NCI-H2107 treated with DMSO at 0.1 percent for 48 hours (cell line): Measurements from ENCODE around the gene SAE1.

ENCODE experiments used
- DNase-seq: peaks from one replicate; lab custom pipeline; 2025; ENCODE audit not compliant: unreplicated experiment; lab: John Stamatoyannopoulos, UW

The SAE1 gene

GRCh38 chr19:47158367-47158791, 27.7 kb downstream of the SAE1 start:
- no peak for DNase-seq

GRCh38 chr19:47158879-47159503, 28.4 kb downstream of the SAE1 start:
- no peak for DNase-seq

DNA sequence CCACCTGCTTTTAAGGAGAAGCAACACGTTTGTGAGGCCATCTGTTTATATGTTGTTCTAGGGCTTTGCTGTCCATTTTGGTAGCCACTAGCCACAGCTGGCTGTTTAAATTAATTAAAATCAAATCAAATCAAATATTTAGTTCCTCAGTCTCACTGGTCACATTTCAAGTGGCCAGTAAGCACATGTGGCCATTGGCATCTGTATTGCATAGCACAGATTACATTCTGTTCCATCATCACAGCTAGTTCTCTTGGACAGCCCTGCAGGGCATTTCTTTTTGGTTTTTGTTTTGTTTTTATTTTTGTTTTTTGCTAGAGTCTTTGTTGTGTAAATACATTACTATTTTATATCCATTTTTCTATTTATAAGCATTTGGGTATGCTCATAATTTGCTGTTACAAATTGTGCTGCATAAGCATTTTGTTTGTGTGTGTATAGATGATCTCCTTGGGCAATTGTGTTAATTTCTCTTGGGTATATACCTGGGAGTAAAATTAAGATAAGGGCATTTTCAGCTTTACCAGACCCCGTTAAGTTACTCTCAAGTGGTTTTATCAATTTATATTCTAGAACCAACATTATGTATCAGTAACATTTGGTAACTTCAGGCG, 31.3 kb downstream of the SAE1 start:
- no peak for DNase-seq

- DNase-seq, result no peak
Observed at GRCh38 chr19:47168065-47168464, 37.4 kb downstream of the SAE1 start.

- no peak for DNase-seq
Observed at GRCh38 chr19:47172666-47173455, 42.2 kb downstream of the SAE1 start.

DNA sequence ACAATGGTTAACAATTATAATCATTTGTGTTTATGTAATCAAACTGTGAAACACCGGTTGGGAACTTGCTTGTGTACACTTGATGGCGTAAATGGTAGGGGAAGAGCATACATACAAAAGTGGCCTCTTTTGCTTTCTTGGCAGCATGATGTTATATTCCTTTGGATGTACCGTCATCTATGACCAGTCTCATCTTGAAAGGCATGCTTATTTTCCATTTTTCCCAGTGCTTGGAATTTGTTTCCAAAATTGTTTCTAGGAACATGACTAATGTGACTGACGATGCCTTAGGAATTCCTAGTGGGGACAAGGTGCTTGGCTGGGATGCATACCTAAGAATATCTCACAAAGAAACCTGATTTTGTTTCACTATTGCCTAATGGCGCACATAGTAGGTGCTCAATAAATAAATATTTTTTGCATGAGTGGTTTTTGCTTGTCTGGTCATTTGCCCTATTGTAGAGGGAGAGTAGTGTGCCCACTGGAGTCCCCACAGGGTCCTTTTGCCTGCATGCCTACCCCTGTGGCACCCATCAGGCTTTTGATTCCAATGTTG, 45.5 kb downstream of the SAE1 start:
- no peak for DNase-seq

DNA sequence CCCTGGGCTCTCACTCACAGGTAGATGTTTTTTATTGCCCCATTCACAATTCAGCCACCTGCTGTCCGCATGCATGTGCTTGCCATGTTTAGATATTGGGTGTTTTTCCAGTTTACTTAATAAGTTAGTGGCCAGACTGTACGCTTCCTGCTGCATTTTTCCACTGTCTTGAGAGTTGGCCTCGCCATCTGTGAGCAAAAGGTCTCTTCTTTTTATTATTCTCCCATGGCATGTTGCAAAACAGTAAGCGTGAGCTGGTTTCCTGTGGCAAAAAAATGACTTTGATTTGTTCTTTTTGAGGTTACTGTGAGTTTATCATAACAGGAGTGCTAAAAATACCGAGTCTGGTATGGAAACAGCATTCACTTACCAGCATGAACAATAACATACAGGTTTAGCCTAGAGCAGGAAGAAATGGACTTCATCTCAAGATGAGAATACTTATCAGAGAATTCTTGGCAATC, 46.0 kb downstream of the SAE1 start:
- DNase-seq, result no peak

DNA sequence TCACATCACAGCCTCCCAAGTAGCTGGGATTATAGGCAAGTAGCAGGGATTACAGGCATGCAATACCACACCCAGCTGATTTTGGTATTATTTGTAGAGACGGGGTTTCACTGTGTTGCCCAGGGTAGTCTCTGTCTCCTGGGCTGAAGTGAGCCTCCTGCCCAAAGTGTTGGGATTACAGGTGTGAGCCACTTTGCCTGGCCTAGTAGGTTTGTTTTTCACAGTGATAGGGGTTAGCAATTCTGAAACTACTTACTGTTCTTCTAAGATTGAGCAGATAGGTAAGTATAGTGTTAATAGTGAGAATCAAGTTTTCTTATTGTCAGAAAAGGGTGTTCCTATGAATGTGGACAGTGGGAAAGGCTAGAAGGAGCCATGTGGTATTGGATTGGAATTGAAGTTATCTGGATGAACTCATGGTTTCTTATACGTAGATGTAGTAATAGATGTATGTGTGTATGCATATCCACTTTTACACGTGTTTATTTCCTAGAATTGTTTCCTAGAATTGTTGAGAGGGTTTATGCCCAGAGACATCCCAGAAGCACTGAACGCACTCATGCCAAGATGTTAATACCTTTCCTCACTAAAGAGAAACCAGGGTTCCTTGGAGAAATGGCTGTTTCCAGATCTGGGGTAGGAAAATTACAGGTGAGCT, 49.1 kb downstream of the SAE1 start:
- DNase-seq, result no peak

DNA sequence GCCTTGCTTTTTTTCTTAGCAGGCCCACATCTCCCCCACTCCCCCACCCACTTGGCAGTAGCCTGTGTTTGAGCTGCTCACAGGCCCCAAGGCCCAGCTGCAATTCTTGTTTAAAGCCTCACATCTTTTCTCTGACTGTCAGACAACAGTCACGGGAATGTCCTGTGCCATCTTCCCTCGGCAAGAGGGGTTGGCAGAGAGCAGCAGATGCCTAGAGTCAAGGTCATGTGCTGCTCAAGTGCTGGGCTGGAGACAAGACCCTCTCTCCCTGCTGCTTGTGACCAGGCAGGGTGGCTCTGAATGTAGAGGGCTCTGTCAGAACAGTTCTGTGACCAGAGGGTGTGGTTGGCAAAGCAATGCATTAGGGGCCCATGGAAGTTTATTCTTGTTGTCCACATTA, 53.0 kb downstream of the SAE1 start:
- no peak for DNase-seq

GRCh38 chr19:47186446-47187334, 56.1 kb downstream of the SAE1 start:
- no peak for DNase-seq

- no peak for DNase-seq
Observed at GRCh38 chr19:47187335-47187655, 56.7 kb downstream of the SAE1 start.

- DNase-seq, result no peak
Observed at GRCh38 chr19:47187797-47188196, 57.2 kb downstream of the SAE1 start.

- DNase-seq, result no peak
Observed at GRCh38 chr19:47188507-47189033, 57.9 kb downstream of the SAE1 start.

DNA sequence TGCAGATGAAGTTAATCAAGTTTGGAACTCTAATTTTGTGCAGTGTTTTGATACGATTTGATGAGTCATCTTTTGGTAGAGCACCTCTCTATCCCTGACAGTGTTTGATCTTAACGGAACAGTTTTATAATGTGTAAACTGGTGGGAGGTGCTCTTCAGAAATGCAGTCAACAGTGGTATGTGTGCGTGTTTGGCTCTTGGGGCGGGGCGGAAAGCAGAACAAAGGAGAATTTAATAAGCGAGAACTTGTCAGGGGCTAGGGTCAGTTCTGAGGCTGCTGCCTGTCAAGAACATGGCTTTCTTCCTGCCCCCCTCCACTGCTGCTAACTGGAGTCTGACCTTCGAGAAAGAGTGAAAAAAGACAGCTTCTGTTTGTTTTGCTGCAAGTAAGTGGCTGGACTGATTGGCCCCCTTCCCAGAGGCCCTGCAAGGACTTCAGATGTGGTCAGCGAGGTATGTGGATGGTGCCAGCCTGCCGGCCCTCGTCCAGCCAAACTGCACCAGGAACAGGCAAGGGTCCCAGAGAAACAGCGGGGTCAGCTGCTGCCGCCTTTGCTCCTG, 59.6 kb downstream of the SAE1 start:
- DNase-seq, result no peak

- DNase-seq, result no peak
Observed at GRCh38 chr19:47195434-47195833, 64.8 kb downstream of the SAE1 start.

DNA sequence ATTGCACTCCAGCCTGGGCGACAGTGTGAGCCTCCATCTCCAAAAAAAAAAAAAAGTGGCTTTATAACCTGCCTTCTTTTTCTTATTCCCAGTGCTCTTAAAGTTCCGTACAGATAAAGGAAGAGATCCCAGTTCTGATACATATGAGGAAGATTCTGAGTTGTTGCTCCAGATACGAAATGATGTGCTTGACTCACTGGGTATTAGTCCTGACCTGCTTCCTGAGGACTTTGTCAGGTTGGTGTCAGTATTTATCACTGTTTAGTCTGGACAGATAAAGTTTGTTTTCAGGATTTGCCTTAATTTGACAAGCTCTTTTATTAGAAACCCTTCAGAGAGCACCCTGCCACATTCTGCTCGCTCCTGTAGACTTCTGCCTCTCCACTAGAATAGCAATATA, 66.5 kb downstream of the SAE1 start:
- DNase-seq, result no peak

DNA sequence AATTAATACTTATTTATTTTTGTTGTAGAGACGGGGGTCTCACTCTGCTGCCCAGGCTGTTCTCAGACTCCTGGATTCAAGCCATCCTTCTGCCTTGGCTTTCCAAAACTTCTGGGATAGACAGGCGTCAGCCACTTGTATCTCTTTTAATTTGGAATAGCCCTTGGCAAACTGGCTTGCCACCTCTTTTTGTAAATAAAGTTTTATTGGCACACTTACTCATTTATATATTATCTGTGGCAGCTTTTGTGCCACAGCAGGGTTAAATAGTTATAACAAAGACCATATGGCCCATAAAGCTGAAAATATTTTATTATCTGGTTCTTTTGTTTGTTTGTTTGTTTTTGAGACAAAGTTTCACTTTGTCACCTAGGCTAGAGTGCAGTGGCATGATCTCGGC, 69.9 kb downstream of the SAE1 start:
- DNase-seq, result no peak

GRCh38 chr19:47203254-47203653, 72.6 kb downstream of the SAE1 start:
- no peak for DNase-seq

DNA sequence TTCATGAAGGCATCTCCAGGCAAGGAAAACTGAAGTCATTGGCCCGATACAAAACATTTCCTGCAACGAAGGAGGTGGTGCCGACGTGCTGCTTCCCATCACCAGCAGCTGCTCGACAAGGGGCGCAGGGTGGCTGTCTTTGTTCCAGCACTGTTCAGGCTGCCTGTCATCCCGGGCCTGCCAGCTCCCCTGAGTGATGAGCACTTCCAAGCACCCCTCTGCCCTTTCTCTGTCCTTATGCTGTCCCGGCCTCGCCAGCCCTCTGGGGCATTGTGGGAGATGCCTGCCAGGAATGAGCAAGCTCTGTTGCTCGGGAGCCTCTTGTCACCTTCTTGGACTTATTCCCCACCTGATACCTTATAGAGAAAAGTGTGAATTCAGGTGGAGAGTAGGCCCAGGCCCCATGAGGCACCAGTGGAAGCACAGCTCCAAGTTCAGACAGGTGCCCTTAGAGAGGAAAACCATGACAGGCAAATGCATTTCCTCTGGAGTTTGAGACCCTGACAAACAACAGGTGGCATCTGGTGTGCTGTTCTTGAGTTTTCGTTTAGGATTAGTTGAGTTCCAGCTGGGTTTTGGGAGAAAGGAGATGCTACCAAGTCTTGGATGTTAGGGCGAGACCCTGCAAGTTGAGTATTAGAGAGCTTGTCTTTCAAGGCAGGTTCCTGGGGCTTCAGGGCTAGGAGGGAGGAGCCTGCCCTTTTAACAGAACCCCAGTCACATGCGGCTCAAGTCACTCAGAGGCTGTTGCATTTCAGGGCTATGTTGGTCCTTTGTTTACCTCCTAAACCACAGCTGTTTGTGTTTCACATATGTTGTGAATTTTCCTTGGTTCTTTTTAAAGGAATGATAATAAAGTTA, 78.9 kb downstream of the SAE1 start:
- no peak for DNase-seq
